ENCODE measurements around the gene NRDC. TPM values are rescaled to one million over a fixed set of nuclear protein-coding genes. Genes with fewer than 3 reads are reported as not detected.

Gene NRDC
- total RNA-seq, 1 donor from 2014 or later: 141 TPM

DNA sequence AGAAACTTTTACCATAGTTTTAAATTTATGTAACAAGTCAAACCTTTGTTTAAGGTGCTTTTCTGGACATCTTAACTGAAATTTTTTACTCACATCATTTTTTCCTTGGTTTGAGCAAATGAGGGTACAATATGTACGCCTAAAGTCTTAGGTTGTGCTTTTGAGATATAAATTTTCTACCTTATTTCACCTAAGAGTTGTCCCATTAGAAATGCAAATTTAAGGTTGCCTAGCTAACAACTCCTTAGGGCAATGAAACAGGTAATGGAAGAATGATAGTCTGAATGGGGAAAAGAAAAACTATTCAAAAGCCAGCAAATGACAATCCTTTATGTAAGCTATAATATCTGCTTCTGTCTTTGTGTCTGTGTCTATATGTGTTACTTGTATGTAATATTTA is 19.6 kb downstream of the NRDC start:
- Histone ChIP-seq H3K27me3 (no peaks in the 10 kb centered on the region), H3K9me3 (ENCODE audit: low read depth) (no peaks in the 10 kb centered on the region), H2AFZ (replicated peaks) (no peak overlapping the region), H3K4me1 (no peaks in the 10 kb centered on the region), H3K4me2 (no peak overlapping the region), H3K9ac (no peak overlapping the region), H3K4me3 (no peak overlapping the region), H3K79me2 (ENCODE audit: low read depth) (peaks cover 73% of the 10 kb centered on the region), H3K27ac (no peak overlapping the region), H4K20me1 (ENCODE audit: low read depth) (no peaks in the 10 kb centered on the region), H3K36me3 (no peaks in the 10 kb centered on the region), H3F3A (ENCODE audit: low read depth) (no peaks in the 10 kb centered on the region)
- H3K36me3 Mint-ChIP-seq: peaks cover 1% of the 10 kb centered on the region
- H3K9me3 Mint-ChIP-seq: no peaks in the 10 kb centered on the region
- no peak overlapping the region for H3K27ac Mint-ChIP-seq
- H3K27me3 Mint-ChIP-seq (ENCODE audit: insufficient read depth, low read depth): no peaks in the 10 kb centered on the region
- DNase-seq (ENCODE audit: low spot score): no peak
- no peak overlapping the region for H3K4me3 Mint-ChIP-seq
- H3K4me1 Mint-ChIP-seq: no peaks in the 10 kb centered on the region
- TF ChIP-seq EZH2 (IDR thresholded peaks at IDR 0.05) (no peak), EZH2phosphoT487 (IDR thresholded peaks at IDR 0.05) (no peak)
- TF ChIP-seq, protein P1, sequence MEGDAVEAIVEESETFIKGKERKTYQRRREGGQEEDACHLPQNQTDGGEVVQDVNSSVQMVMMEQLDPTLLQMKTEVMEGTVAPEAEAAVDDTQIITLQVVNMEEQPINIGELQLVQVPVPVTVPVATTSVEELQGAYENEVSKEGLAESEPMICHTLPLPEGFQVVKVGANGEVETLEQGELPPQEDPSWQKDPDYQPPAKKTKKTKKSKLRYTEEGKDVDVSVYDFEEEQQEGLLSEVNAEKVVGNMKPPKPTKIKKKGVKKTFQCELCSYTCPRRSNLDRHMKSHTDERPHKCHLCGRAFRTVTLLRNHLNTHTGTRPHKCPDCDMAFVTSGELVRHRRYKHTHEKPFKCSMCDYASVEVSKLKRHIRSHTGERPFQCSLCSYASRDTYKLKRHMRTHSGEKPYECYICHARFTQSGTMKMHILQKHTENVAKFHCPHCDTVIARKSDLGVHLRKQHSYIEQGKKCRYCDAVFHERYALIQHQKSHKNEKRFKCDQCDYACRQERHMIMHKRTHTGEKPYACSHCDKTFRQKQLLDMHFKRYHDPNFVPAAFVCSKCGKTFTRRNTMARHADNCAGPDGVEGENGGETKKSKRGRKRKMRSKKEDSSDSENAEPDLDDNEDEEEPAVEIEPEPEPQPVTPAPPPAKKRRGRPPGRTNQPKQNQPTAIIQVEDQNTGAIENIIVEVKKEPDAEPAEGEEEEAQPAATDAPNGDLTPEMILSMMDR (IDR thresholded peaks at IDR 0.05): no peak

DNA sequence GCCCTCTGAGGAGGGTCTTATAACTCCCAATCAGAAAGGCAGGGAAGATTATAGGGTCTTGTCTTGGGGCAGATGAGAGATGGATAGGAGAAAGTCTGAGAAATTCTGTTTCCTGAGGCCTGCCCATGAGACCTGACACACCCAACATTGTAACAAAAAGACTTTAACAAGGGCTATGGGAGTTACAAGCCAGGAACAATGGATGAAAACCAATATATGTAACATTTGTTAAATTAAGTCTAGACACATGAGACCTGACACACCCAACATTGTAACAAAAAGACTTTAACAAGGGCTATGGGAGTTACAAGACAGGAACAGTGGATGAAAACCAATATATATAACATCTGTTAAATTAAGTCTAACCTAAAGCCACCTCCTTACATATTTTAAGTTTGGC is 21.8 kb downstream of the NRDC start:
- no peaks in the 10 kb centered on the region for H3K27me3 Mint-ChIP-seq (ENCODE audit: insufficient read depth, low read depth)
- Histone ChIP-seq H3K36me3 (no peaks in the 10 kb centered on the region), H3F3A (ENCODE audit: low read depth) (no peaks in the 10 kb centered on the region), H3K9me3 (ENCODE audit: low read depth) (no peaks in the 10 kb centered on the region), H3K9ac (no peak overlapping the region), H4K20me1 (ENCODE audit: low read depth) (no peaks in the 10 kb centered on the region), H3K79me2 (ENCODE audit: low read depth) (peaks cover 51% of the 10 kb centered on the region), H3K4me1 (no peaks in the 10 kb centered on the region), H3K4me3 (no peak overlapping the region), H2AFZ (replicated peaks) (no peak overlapping the region), H3K27me3 (no peaks in the 10 kb centered on the region), H3K27ac (no peak overlapping the region), H3K4me2 (no peak overlapping the region)
- no peaks in the 10 kb centered on the region for H3K9me3 Mint-ChIP-seq
- DNase-seq (ENCODE audit: low spot score): no peak
- TF ChIP-seq EZH2 (IDR thresholded peaks at IDR 0.05) (no peak), EZH2phosphoT487 (IDR thresholded peaks at IDR 0.05) (no peak)
- TF ChIP-seq, protein P1 (IDR thresholded peaks at IDR 0.05): no peak
- no peaks in the 10 kb centered on the region for H3K36me3 Mint-ChIP-seq
- H3K27ac Mint-ChIP-seq: no peak overlapping the region
- H3K4me1 Mint-ChIP-seq: no peaks in the 10 kb centered on the region
- H3K4me3 Mint-ChIP-seq: no peak overlapping the region

DNA sequence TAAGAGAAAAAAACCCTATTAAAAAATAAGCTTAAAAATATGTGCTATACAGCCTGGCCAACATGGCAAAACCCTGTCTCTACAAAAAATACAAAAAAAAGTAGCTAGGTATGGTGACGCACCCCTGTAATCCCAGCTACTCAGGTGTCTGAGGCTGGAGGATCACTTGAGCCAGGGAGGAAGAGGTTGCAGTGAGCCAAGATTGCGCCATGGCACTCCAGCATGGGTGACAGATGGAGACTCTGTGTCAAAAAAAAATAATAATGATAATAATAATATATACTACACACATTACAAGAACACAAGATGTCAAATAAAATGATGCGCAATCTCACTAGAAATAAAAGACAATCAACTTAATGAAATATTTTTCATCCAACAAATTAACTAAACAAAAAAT is 22.9 kb downstream of the NRDC start:
- no peak overlapping the region for H3K4me3 Mint-ChIP-seq
- no peaks in the 10 kb centered on the region for H4K20me1 ChIP-seq (ENCODE audit: low read depth)
- TF ChIP-seq, protein P1 (IDR thresholded peaks at IDR 0.05): no peak

More for the DNA sequence above, 22.9 kb downstream of the NRDC start:
- H3K9me3 Mint-ChIP-seq: no peaks in the 10 kb centered on the region
- no peak overlapping the region for H3K27ac Mint-ChIP-seq
- Histone ChIP-seq H3K4me2 (no peak overlapping the region), H3K4me1 (no peaks in the 10 kb centered on the region), H3K36me3 (no peaks in the 10 kb centered on the region), H3K27me3 (no peaks in the 10 kb centered on the region), H3K9me3 (ENCODE audit: low read depth) (no peaks in the 10 kb centered on the region), H3K4me3 (no peak overlapping the region), H3K79me2 (ENCODE audit: low read depth) (peaks cover 47% of the 10 kb centered on the region), H3K9ac (no peak overlapping the region), H2AFZ (replicated peaks) (no peak overlapping the region), H3F3A (ENCODE audit: low read depth) (no peaks in the 10 kb centered on the region), H3K27ac (no peak overlapping the region)
- no peaks in the 10 kb centered on the region for H3K27me3 Mint-ChIP-seq (ENCODE audit: insufficient read depth, low read depth)
- H3K4me1 Mint-ChIP-seq: no peaks in the 10 kb centered on the region
- peaks cover 3% of the 10 kb centered on the region for H3K36me3 Mint-ChIP-seq
- DNase-seq (ENCODE audit: low spot score): no peak
